Natural killer cell (primary cell): Measurements from ENCODE around the gene TMEM135. TPM values are rescaled to one million over a fixed set of nuclear protein-coding genes. Genes with fewer than 3 reads are reported as not detected.

ENCODE experiments used
- ATAC-seq, 3 donors: fragments of 150-1000 bp in 2 of 3; fragments of 200-7000 bp in 1 of 3; cut with Tn5 transposase; 1 replicate in 1 of 3; 2 replicates in 2 of 3; pipeline ENCODE4 v1.10.0; 2021; ENCODE audit warnings: mild to moderate bottlenecking in 2 of 3, moderate library complexity in 2 of 3
- DNase-seq, 2 donors: peaks; one replicate each; pipeline versions ENCODE4 v3.0.0 to v3.0.0-alpha.2; 2013 to 2021; ENCODE audit warnings: mixed read lengths in 1 of 2
- H3K27ac ChIP-seq: one replicate; pipeline ENCODE4 v1.5.1; 2013; ENCODE audit warnings: mild to moderate bottlenecking, low read length
- H3K27me3 ChIP-seq: one replicate; pipeline ENCODE4 v1.6.1; 2013; ENCODE audit warnings: low read length; ENCODE audit not compliant: control insufficient read depth, insufficient read depth
- H3K36me3 ChIP-seq: one replicate; pipeline ENCODE4 v1.6.1; 2013; ENCODE audit warnings: low read length; ENCODE audit not compliant: control insufficient read depth, insufficient read depth
- H3K4me1 ChIP-seq: one replicate; pipeline ENCODE4 v1.6.1; 2013; ENCODE audit warnings: low read length; ENCODE audit not compliant: control insufficient read depth, insufficient read depth
- H3K4me3 ChIP-seq: one replicate; pipeline ENCODE4 v1.5.1; 2013; ENCODE audit warnings: low read length
- H3K9me3 ChIP-seq: one replicate; pipeline ENCODE4 v1.6.1; 2013; ENCODE audit warnings: low read length; ENCODE audit not compliant: control insufficient read depth, insufficient read depth
- H3K27ac Mint-ChIP-seq, 2 donors: one replicate each; pipeline ENCODE4 v1.8.0; 2022; ENCODE audit warnings: mild to moderate bottlenecking in 2 of 2, mixed read lengths in 2 of 2, moderate library complexity in 1 of 2
- H3K27me3 Mint-ChIP-seq, 2 donors: one replicate each; pipeline ENCODE4 v1.8.0; 2022; ENCODE audit warnings: low read depth in 2 of 2, mixed read lengths in 2 of 2
- H3K36me3 Mint-ChIP-seq: one replicate; pipeline ENCODE4 v1.8.0; 2022; ENCODE audit warnings: mixed read lengths
- H3K4me1 Mint-ChIP-seq, 2 donors: one replicate each; pipeline ENCODE4 v1.8.0; 2022; ENCODE audit warnings: mixed read lengths in 2 of 2
- H3K4me3 Mint-ChIP-seq: one replicate; pipeline ENCODE4 v1.8.0; 2022; ENCODE audit warnings: mild to moderate bottlenecking, moderate library complexity, mixed read lengths
- H3K9me3 Mint-ChIP-seq, 2 donors: one replicate each; pipeline ENCODE4 v1.8.0; 2022; ENCODE audit warnings: mixed read lengths in 2 of 2
- WGBS: methylation state at CpG from one replicate; pipeline ENCODE4 v1.1.7; 2013; ENCODE audit warnings: missing lambda C conversion rate; ENCODE audit not compliant: insufficient coverage; 5-methylcytosine and 5-hydroxymethylcytosine counted together
- intact Hi-C: fragments of 100-400 bp; cut with micrococcal nuclease; formaldehyde crosslinking; loops from one replicate; pipeline ENCODE4 v1.14.2; 2022
- total RNA-seq, 4 donors: library from RNA; stranded (reverse); fragments of 120-200 nt in 1 of 4; gene quantifications; one replicate each; pipeline versions ENCODE4 v1.2.3 to v1.2.4, GENCODE V29; 2013 to 2022
- TF ChIP-seq, protein P1 (sequence below): fragments of 200-600 bp; IDR thresholded peaks from one replicate; pipeline ENCODE4 v1.8.0; 2022; ENCODE audit warnings: antibody characterized with exemption

Gene TMEM135
- total RNA-seq, 3 donors from 2014 or later (not counting 1 experiment from before 2014, with no cell fraction given), result 18.8 to 42.0 (median 36.1) TPM

DNA sequence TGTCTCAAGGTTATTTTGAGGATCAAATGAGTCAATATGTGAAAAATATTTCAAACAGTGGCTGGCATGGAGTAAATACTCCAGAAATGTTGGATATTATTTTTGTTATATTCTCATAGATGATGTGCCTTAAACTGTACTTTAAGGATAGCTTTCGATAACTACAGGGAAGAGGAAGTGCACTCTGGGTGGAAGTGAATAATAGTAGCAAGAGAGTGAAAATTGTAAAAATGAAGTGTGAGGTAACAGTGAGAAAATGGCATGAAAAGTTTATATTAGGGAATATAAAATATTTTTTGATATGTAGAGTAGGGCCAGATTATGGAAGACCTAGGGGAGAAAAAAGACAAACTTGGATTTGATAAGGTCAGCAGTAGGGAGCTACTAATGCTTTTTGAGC is 258.9 kb downstream of the TMEM135 start:
- DNase-seq, result no peak
- Mint-ChIP-seq H3K4me1 (peaks cover 28 to 31% of the 10 kb centered on the region in 2 donors), H3K36me3 (no peaks in the 10 kb centered on the region), H3K4me3 (no peak overlapping the region), H3K27ac (no peak overlapping the region), H3K9me3 (no peaks in the 10 kb centered on the region), H3K27me3 (no peaks in the 10 kb centered on the region)
- H3K4me3 ChIP-seq, result no peak overlapping the region
- H3K27ac ChIP-seq, result no peak overlapping the region
- 97% methylated on average over 1 of the region's 1 CpG for WGBS
- H3K4me1 ChIP-seq, result peaks cover 17% of the 10 kb centered on the region
- intact Hi-C loops, result loop anchor here (10.0 kb wide), 1 partner anchor 192 kb away; no protein-coding TSS in a partner anchor
- TF ChIP-seq, protein P1, sequence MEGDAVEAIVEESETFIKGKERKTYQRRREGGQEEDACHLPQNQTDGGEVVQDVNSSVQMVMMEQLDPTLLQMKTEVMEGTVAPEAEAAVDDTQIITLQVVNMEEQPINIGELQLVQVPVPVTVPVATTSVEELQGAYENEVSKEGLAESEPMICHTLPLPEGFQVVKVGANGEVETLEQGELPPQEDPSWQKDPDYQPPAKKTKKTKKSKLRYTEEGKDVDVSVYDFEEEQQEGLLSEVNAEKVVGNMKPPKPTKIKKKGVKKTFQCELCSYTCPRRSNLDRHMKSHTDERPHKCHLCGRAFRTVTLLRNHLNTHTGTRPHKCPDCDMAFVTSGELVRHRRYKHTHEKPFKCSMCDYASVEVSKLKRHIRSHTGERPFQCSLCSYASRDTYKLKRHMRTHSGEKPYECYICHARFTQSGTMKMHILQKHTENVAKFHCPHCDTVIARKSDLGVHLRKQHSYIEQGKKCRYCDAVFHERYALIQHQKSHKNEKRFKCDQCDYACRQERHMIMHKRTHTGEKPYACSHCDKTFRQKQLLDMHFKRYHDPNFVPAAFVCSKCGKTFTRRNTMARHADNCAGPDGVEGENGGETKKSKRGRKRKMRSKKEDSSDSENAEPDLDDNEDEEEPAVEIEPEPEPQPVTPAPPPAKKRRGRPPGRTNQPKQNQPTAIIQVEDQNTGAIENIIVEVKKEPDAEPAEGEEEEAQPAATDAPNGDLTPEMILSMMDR, result no peak
- no peaks in the 10 kb centered on the region for H3K9me3 ChIP-seq
- H3K36me3 ChIP-seq, result no peaks in the 10 kb centered on the region
- ATAC-seq, result no peak
- no peaks in the 10 kb centered on the region for H3K27me3 ChIP-seq

DNA sequence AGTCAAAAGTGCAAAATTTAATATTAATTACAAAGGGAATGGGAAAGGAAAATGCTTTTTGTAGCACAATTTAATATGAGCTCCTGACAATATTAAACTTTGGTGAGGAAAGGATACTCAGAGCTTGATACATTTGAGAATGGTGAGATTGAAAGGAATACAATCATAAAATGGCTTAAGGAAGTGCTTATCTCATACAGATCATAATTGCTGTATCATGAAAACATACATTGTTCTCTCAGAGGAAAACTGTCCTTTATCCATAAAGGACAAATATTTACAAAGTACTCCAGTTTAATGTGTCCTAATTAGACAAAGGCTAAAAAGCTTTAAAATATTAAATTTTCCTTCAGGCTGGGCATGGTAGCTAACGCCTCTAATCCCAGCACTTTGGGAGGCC is 260.4 kb downstream of the TMEM135 start:
- Histone ChIP-seq H3K4me1 (peaks cover 17% of the 10 kb centered on the region), H3K9me3 (no peaks in the 10 kb centered on the region), H3K36me3 (no peaks in the 10 kb centered on the region), H3K4me3 (no peak overlapping the region), H3K27ac (no peak overlapping the region), H3K27me3 (no peaks in the 10 kb centered on the region)
- no peak for ATAC-seq
- peaks cover 28 to 35% of the 10 kb centered on the region in 2 donors for H3K4me1 Mint-ChIP-seq
- no peaks in the 10 kb centered on the region for H3K36me3 Mint-ChIP-seq
- no peak for DNase-seq
- H3K4me3 Mint-ChIP-seq, result peak overlapping the region; percentile 35
- H3K27ac Mint-ChIP-seq, result peak overlapping the region in 1 of 2 donors; percentile 56
- no peaks in the 10 kb centered on the region for H3K27me3 Mint-ChIP-seq
- no peaks in the 10 kb centered on the region for H3K9me3 Mint-ChIP-seq
- TF ChIP-seq, protein P1, result no peak
- WGBS, result 89% methylated on average over 1 of the region's 1 CpG
- intact Hi-C loops, result loop anchor here (10.0 kb wide), 1 partner anchor 193 kb away; no protein-coding TSS in a partner anchor

GRCh38 chr11:87299041-87299481 is 261.3 kb downstream of the TMEM135 start:
- Histone ChIP-seq H3K9me3 (no peaks in the 10 kb centered on the region), H3K4me1 (peaks cover 17% of the 10 kb centered on the region), H3K36me3 (no peaks in the 10 kb centered on the region), H3K27me3 (no peaks in the 10 kb centered on the region), H3K27ac (peak overlapping the region; percentile 53), H3K4me3 (no peak overlapping the region)
- 23% methylated on average over 1 of the region's 1 CpG for WGBS
- Mint-ChIP-seq H3K27me3 (no peaks in the 10 kb centered on the region), H3K27ac (peak overlapping the region; percentile 78 to 87), H3K9me3 (no peaks in the 10 kb centered on the region), H3K4me3 (peak overlapping the region; percentile 69), H3K36me3 (no peaks in the 10 kb centered on the region), H3K4me1 (peaks cover 28 to 35% of the 10 kb centered on the region in 2 donors)
- ATAC-seq (peak; percentile 66 to 81 (median 74)), DNase-seq (peak in 1 of 2 donors; percentile 9)
- TF ChIP-seq, protein P1, result no peak
- intact Hi-C loops, result loop anchor here (10.0 kb wide), 1 partner anchor 194 kb away; no protein-coding TSS in a partner anchor
